HG02981 (cell line): ENCODE data around the gene CCDC86.

ENCODE experiments used
- ATAC-seq: cut with Tn5 transposase; IDR thresholded peaks from one replicate; pipeline ENCODE4 v1.9.1; 2021; ENCODE audit warnings: mild to moderate bottlenecking, moderate library complexity; ENCODE audit not compliant: unreplicated experiment

CCDC86 gene

GRCh38 chr11:60831143-60831500 lies 10.8 kb upstream of the CCDC86 start:
- ATAC-seq = no peak

DNA sequence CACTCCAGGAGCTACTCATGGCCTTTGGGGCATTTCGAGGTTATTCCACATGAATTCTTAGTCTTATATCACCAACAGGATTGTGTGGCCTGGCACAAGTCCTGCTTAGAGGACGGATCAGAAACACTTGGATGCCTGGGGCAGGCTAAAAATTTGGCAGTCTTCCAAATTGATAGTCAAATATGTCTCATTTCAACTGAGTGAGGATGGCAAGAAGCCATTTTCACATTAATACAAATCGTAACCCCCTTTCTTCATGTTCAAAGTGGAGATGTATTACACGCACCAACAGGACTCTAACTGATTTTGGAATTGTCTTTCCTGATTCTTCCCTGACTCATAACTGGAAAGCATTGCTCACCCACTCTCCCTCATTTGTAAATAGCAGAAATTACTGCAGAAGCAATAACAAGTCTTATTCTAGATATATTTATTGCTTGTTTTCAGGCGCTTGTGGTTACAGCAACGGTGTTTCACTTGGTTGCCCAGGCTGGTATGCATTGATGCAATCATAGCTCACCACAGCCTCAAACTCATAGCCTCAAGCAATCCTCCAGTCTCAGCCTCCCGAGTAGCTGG lies 10.3 kb upstream of the CCDC86 start:
- no peak for ATAC-seq

DNA sequence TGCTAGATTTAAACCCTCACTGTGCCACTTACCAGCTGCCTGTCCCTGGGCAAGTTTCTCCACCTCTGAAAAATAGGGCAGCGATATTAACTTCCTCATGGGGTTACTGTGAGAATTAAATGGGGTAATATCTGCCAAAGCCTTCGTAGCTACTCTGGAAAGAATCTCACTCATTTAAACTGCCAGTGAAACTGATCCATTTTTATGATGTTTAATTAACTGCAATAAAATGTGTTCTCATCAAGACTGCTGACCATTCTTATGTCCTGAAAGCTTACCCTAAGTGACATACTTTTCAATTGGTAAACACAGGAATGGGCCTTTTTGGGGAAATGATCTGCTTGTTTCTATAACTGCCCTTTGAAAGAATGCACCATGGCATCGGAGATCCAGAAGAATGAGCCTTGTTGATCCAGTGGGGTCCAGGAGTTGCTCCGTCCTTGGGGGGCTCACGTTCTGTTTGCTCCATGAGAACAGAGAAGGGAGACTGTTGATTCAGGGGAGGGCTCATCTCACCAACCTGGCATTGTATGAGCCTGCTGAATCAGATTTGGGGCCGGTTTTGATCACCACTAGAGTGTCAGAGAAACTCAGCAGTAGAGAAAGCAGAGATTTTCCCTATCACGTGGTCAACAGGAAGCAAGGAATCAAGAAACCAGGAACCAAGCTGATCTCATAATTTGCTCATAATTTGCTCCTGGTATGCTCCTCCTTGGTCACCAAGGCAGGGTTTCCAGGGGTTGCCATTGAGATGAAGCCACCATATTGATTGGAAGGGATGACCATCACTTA lies 7.0 kb upstream of the CCDC86 start:
- no peak for ATAC-seq

DNA sequence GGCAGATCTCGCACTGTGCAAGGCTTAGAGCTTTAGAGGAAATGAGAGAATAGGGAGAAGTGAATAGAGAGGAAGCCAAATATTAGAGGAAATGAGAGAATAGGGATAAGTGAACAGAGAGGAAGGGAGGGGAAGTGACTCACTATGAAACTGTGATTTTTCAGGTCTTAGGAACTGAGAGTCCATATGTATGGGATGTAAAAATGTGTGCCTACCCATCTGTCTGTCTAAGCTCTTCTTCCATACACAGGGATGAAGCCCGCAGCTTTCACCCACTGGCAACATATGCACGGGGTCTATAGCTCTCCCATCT lies 6.4 kb upstream of the CCDC86 start:
- ATAC-seq = no peak

DNA sequence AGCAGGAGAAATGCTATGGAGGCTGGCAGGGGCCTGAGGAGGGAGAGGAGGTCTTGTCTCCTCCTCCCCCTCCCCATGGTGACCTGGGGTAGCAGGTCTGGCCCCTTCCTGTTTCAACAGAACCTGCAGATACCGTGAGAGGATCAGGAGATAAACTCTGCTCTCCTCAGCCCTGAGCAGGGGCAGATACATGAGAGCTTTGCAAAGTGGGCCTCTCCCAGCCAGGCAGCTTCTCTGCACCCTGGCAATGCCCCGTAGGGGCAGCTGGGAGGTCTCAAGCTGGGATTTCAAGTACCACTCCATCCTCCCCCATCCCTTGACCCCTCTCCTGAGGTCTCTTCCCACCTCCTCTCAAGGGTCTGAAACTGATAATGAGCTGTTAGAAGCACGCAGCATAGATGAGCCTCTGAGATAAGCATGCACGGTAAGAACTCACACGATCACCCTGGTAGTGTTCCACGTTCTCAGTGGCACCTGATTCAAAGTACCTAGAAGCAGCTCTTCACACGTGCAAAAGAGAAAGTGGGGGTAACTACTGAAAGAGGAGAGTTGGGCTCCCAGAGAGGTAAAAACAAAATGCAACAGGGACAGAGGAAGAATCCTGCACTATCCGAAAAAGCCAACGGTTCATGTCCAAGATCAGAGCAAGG lies 4.9 kb upstream of the CCDC86 start:
- no peak for ATAC-seq

- ATAC-seq = no peak
Observed at GRCh38 chr11:60838132-60838531, 3.8 kb upstream of the CCDC86 start.

DNA sequence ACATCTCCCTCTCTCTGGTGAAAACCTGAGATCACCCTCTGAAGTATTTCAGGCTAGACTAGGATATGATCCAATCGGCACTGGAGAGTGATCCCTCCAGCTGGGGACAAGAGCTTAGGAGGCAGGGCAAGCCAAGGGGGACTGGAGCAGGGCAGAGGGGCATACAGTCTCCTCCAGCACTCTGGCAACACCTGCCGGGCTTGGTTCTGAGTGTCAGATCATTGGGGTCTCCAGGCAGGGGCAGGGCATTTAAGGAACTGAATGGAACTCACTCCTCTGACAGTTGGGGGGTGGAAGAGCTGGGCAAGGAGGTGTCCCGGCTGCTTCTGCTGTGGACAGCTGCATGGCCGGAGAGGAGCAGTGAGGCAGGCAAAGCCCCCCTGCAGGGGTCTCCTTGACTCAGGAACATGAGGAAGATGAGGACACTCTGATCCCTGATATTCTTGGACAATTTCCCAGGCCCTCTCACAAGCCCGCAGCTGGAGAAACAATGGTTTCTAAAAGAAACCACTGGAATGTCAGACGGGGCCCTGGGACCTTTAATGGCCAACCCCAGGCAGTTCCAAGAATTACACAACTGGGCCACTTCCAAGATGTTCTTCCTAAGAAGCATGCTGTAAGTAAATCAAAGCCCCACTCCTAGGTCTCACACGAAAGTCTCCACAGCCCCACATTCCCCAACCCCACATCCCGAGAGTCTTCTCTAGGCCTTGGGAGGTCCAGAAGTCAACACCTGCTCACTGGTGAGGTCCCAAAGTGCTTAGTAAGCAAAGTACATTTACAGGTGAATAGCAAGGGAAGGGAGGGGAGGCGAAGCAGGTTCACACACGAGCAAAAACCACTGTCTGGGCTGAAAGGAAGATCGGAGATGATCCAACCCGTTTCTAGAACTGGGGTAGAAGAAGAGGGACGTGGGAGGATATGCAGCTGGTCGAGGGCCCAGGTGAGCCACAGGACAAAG lies 1.2 kb upstream of the CCDC86 start:
- no peak for ATAC-seq

DNA sequence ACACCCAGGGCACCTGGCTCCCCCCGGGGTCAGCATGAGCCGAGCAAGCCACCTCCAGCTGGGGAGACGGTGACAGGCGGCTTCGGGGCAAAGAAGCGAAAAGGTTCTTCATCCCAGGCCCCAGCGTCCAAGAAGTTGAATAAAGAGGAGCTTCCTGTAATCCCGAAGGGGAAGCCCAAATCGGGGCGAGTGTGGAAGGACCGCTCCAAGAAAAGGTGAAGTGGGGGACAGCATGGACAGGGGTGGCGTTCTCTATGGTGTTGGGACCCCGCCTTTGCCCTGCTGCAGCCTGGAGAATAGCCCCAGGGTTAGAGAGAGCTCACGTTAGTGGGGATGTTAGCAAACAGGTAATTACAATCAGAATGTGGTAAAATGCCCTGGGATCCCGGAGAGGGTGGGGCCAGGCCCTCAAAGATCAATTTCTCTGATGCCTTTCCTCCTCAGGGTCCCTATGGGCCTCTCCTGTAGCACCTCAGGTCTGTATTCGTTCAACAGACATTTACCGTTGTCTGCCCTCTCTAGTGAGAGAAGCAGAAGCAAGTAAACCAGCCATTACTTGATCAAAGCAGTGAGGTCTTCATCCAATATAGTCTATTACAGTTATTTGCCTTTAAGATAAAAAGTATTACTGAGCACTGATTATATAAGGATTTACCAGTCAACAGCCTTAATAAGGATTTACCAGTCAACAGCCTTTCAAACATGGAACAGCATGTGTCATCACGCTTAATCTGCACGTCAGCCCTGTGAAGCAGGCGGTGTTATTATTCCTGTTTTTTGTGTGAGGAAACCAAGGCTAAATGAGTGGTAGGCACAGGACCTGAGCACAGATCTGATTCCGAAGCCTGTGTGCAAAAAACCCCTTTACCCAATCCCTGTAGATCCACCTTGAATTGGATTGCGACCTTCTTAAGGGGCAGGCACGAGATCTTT lies 1.0 kb downstream of the CCDC86 start:
- ATAC-seq = no peak

- ATAC-seq = no peak
Observed at GRCh38 chr11:60844045-60844869, 2.3 kb downstream of the CCDC86 start.

DNA sequence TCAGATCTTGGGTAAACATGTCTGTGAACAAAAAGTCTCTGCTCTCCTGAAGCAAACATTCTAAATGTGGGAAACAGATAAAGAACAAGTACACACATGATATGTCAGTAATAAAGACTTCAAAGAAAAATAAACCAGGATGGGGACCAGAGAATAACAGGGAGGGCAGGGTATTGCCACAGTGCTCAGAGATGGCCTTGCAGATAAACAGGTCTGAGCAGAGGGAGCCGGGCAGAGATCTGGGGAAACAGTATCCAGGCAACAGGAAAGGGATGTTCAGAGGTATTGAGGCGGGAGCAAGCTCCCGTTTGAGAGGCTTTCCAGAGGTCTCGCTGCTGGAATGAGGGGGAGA lies 2.9 kb downstream of the CCDC86 start:
- ATAC-seq = no peak

GRCh38 chr11:60845338-60845737 lies 3.4 kb downstream of the CCDC86 start:
- ATAC-seq = no peak

- no peak for ATAC-seq
Observed at GRCh38 chr11:60847281-60847680, 5.4 kb downstream of the CCDC86 start.

DNA sequence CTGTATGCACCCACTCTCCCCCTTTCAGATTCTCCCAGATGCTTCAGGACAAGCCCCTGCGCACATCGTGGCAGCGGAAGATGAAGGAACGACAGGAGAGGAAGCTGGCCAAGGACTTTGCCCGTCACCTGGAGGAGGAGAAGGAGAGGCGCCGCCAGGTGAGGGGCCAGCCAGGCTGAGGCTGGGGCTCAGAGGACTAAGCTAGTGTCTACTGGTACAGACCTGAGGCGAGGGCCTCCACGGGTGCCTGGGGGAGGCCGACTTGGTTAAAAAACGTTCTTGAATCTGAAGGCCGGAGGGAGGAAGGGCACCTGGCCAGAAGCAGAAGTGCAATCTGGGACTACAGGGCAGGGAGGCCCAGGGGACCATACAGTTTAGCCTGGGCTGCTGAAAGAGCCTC lies 6.0 kb downstream of the CCDC86 start:
- ATAC-seq = no peak

- no peak for ATAC-seq
Observed at GRCh38 chr11:60848714-60849151, 6.8 kb downstream of the CCDC86 start.

DNA sequence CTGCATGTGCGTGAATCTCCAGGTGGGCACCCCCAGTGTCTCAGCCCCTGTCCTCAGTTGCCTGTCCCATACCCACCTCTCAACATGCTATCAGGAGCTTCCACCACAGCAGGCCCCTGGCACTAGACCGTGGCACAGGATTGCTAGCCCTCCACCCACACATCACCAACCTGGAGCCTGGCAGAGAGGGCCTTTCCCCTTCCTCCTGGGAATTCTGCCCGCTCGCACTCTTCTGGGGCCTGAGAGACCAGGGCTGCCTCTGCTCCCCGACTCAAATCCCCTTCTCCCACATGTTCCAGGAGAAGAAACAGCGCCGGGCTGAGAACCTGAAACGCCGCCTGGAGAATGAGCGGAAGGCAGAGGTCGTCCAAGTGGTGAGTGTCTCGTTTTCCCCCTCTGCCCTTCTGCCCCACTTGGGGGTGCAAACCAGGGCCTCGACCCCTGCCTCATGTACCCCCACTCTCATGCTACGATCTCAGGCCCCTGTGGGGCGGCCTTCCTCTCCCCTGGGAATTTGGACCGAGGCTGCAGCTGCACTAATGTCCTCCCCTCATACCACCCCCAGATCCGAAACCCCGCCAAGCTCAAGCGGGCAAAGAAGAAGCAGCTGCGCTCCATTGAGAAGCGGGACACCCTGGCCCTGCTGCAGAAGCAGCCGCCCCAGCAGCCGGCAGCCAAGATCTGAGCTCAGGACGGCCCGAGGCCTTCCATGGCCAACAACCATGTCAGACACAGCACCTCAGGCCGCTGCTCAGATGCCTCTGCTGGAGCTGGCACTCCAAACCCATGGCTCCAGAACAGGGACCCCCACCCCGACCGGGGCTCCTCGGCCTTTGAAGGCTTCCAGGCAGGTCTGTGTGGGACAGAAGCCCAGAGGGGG lies 8.0 kb downstream of the CCDC86 start:
- no peak for ATAC-seq

DNA sequence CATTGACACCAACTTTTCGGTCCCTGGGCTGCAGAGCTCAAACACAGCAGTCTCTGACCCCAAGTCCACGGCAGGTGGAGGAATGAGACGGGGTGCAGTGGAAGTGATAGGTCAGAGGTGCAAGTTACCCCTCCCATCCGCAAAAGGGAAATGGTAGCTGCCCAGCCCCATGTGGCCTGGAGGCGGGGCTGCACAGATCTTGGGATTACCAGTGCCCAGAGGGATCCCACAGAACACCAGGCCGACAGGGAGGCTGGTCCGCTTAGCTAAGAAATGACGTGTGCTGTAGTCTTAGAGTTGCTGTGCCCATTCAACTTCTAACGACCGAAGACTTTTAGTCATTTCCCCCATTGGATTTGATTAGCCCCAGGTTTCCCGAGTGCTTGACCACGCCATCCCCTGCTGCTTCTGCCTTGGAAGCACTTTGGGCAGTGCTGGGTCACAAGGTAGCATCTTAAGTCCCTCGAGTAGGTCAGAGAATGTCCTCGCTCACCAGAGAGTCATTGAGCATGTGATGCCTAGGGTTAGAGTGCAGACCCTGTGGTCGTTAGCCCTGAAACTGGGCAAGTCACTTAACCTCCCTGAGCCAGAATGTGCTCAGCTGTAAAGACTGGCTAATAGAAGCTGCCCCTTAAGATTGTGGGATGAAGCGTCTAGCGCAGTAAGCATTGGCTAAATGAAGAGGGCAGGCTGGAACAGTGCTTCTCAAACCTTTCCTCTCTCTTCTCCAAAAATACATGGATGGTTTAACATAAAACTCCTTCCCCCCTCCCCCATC lies 9.6 kb downstream of the CCDC86 start:
- no peak for ATAC-seq

DNA sequence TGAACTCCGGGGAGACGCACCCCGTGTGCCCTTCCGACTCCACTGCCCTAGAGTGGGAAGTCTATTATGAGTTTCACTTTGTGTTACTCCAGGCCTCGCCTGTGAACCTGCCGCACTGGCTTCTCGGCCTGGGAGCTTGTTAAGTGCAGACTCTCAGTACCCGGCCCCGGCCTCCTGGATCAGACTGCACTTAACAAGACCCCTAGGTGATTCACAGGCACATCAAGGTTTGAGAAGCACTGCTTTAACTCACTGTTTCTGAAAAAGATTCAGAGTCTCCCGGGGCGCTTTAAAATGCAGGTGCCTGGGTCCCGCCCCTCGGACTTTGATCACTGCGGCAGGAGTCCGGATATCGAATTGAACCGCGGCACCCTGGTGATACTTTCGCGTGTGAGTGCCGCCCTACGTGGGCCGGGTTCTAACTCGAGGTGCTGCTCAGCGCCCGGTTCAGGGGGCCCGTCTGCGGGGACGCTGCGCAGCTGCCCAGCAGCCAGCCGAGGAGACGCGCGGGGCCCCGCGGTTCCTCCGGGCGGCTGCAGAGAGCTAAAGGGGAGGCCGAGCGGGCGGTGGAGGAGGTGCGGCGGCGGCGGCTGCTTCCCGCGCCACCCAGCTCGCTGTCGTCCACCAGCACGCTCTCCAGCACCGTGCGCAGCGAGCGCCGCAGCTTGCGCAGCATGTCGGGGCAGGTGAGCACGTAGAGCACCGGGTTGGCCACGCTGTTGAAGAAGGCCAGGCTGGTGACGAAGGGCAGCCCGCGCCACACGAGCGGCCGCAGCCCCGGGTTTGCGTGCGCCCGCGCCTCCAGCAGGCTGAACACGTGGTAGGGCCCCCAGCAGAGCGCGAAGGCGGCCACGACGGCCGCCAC lies 10.4 kb downstream of the CCDC86 start:
- ATAC-seq = no peak
